ENCODE measurements around the gene CBARP. TPM values are rescaled to one million over a fixed set of nuclear protein-coding genes. Genes with fewer than 3 reads are reported as not detected.

The CBARP gene
- total and polyA plus RNA-seq, 9 of the 15 experiments (the other 6 are each of a cell fraction or from before 2014, with no cell fraction given), result 0.03 to 8.9 (median 1.2) TPM; not detected in 1

- TF ChIP-seq ZBTB43 (CRISPR knock-in tag; IDR thresholded peaks at IDR 0.05) (no peak), ZNF695 (CRISPR knock-in tag; IDR thresholded peaks at IDR 0.05) (no peak), RBM39 (optimal IDR thresholded peaks at IDR 0.05; ENCODE audit: low read depth, low read length) (no peak), ILK (tag; IDR thresholded peaks at IDR 0.05; ENCODE audit: borderline replicate concordance, low read depth) (no peak), ZNF551 (CRISPR knock-in tag; IDR thresholded peaks at IDR 0.05) (no peak), MCM2 (IDR thresholded peaks at IDR 0.05; ENCODE audit: low read depth) (no peak), SAFB (IDR thresholded peaks at IDR 0.05; ENCODE audit: borderline replicate concordance, low read depth, low read length) (no peak), SMAD4 (CRISPR knock-in tag; conservative IDR thresholded peaks at IDR 0.05) (no peak), TCF3 (CRISPR knock-in tag; IDR thresholded peaks at IDR 0.05) (no peak), TSC22D4 (tag; IDR thresholded peaks at IDR 0.05) (no peak), RBM17 (IDR thresholded peaks at IDR 0.05; ENCODE audit: borderline replicate concordance, low read depth, low read length) (no peak), CREB3L1 (IDR thresholded peaks at IDR 0.05; ENCODE audit: borderline replicate concordance, low read depth) (no peak), EP400 (IDR thresholded peaks at IDR 0.05) (no peak), NFYB (IDR thresholded peaks at IDR 0.05; ENCODE audit: extremely low read depth, insufficient read length) (no peak), ZKSCAN1 (IDR thresholded peaks at IDR 0.05; ENCODE audit: low read depth, low read length) (no peak), ZNF586 (CRISPR knock-in tag; conservative IDR thresholded peaks at IDR 0.05) (no peak), RBBP5 (IDR thresholded peaks at IDR 0.05; ENCODE audit: borderline replicate concordance, insufficient read depth, low read length, poor library complexity, severe bottlenecking) (no peak), FOXP4 (CRISPR knock-in tag; IDR thresholded peaks at IDR 0.05; ENCODE audit: borderline replicate concordance) (no peak), ILF3 (IDR thresholded peaks at IDR 0.05; ENCODE audit: borderline replicate concordance) (peak; percentile 93; the same call in 1 of the 2 replicates), HDAC6 (IDR thresholded peaks at IDR 0.05; ENCODE audit: low read depth, low read length) (no peak), ZNF311 (CRISPR knock-in tag; IDR thresholded peaks at IDR 0.05) (no peak; the same call in 1 of the 2 replicates), XRCC4 (IDR thresholded peaks at IDR 0.05; ENCODE audit: extremely low read depth, insufficient read depth, insufficient read length) (no peak), MED1 (CRISPR knock-in tag; IDR thresholded peaks at IDR 0.05; ENCODE audit: borderline replicate concordance) (no peak), ZSCAN32 (CRISPR knock-in tag; IDR thresholded peaks at IDR 0.05) (no peak), NFATC3 (IDR thresholded peaks at IDR 0.05) (no peak), TEAD2 (tag; IDR thresholded peaks at IDR 0.05) (no peak)
Measured at GRCh38 chr19:1259206-1259875, 21.5 kb upstream of the CBARP start (continued).

Measured in K562 (cell line).